Activated effector memory CD4-positive, alpha-beta T cell treated with Interleukin-2 at 50 U/mL for 16 hours (primary cell): Measurements from ENCODE around the gene RLN1.
A peak's percentile ranks its signal among the peaks of the same experiment; 100 is the strongest.
"Not testable (repeated sequence)": the region's sequence is repeated elsewhere in the genome, so short reads cannot be mapped to it uniquely, and the experiment has no call there.

ENCODE experiments used
- DNase-seq: peaks from one replicate; pipeline ENCODE4 v3.0.0-alpha.2; 2020

RLN1 gene

GRCh38 chr9:5321601-5322000 is 18.1 kb downstream of the RLN1 start:
- DNase-seq, result not testable (repeated sequence)

GRCh38 chr9:5321058-5321457 is 18.6 kb downstream of the RLN1 start:
- DNase-seq, result no peak

- DNase-seq, result not testable (repeated sequence)
These were observed 23.3 kb downstream of the RLN1 start for GRCh38 chr9:5316406-5316805.

- no peak for DNase-seq
These were observed 24.3 kb downstream of the RLN1 start for GRCh38 chr9:5315187-5315923.

- DNase-seq, result no peak
These were observed 28.8 kb downstream of the RLN1 start for GRCh38 chr9:5310851-5311250.

GRCh38 chr9:5305741-5306140 is 33.9 kb downstream of the RLN1 start:
- no peak for DNase-seq

GRCh38 chr9:5303840-5304795 is 35.6 kb downstream of the RLN1 start, which contains the start of gene RLN2:
Gene RLN2, minus strand, starts transcription at chr9:5304716. Its CDS starts 136 bp downstream, at chr9:5304580.
- DNase-seq, result peak; percentile 10

GRCh38 chr9:5301544-5301943 is 38.1 kb downstream of the RLN1 start:
- no peak for DNase-seq

- no peak for DNase-seq
These were observed 47.5 kb downstream of the RLN1 start for GRCh38 chr9:5292141-5292540.

GRCh38 chr9:5288591-5288990 is 51.1 kb downstream of the RLN1 start:
- no peak for DNase-seq

GRCh38 chr9:5286262-5286661 is 53.4 kb downstream of the RLN1 start:
- no peak for DNase-seq
